Measurements from ENCODE around the gene PTPRN2. TPM values are rescaled to one million over a fixed set of nuclear protein-coding genes. Genes with fewer than 3 reads are reported as not detected.

Gene PTPRN2
- total and polyA plus RNA-seq, 2 donors (not counting 3 experiments of a cell fraction or from before 2014, with no cell fraction given) = 0.62 to 0.88 TPM

DNA sequence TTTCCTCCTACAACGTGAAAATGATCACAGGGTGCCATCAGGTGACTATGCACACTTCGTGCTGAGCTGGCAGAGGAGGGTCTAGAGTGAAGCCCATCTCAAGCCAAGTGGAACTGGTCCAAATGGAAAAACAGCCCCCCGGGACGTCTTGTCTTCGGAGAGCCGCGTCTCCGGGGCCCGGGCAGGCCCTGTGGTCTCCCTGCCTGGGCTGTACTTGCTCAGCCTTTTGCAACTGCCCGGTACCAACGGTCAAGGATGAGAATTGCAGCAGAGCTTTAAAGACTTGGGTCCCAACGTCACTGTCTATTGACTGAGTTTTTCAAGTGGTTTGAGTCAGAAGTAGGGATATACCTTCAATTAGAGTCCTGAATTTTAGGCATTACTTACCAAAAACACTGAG is 315.5 kb downstream of the PTPRN2 start:
- no peaks in the 10 kb centered on the region for H4K20me1 ChIP-seq (replicated peaks; ENCODE audit: control insufficient read depth, extremely low read depth, insufficient read depth, low read length)
- no peak overlapping the region for H3K4me3 ChIP-seq (replicated peaks in 1 of 3; ENCODE audit: insufficient read depth in 1 of 3, low read depth in 1 of 3, low read length in 3 of 3)
- ChIA-PET CTCF (no interaction called here), POLR2A (no interaction called here)
- H3K9me1 ChIP-seq (replicated peaks; ENCODE audit: control insufficient read depth, extremely low read depth, insufficient read depth, low read length) = no peaks in the 10 kb centered on the region
- H2AFZ ChIP-seq (ENCODE audit: low read depth, low read length) = no peak overlapping the region
- no peak overlapping the region for H3K4me2 ChIP-seq (ENCODE audit: insufficient read depth, low read length)
- BruUV-seq (replicated peaks) = no TSS peak
- H3K9me3 ChIP-seq (replicated peaks; ENCODE audit: control insufficient read depth, insufficient read depth, low read length) = peaks cover 8% of the 10 kb centered on the region
- no peaks in the 10 kb centered on the region for H3K79me2 ChIP-seq (ENCODE audit: control insufficient read depth, insufficient read depth, low read length)
- DNase-seq (ENCODE audit: low read depth, low spot score) = no peak
- dilution Hi-C loops (cut with MboI; ENCODE audit: extremely low pct_ligation_motif_present, low sequenced_read_pairs) (no loop called here), intact Hi-C loops (cut with micrococcal nuclease) (no loop called here)
- FAIRE-seq = no peak
- H3K4me1 ChIP-seq (ENCODE audit: control insufficient read depth, extremely low read depth, insufficient read depth, low read length) = no peaks in the 10 kb centered on the region
- no peak overlapping the region for H3K27ac ChIP-seq (ENCODE audit: insufficient read depth, low read depth, low read length)
- no peaks in the 10 kb centered on the region for H3K27me3 ChIP-seq (ENCODE audit: control insufficient read depth in 2 of 2, insufficient read depth in 2 of 2, low read length in 2 of 2)
- H3K9ac ChIP-seq (replicated peaks; ENCODE audit: extremely low read depth, insufficient read depth, low read length) = no peak overlapping the region
- TF ChIP-seq POLR2AphosphoS5 (IDR thresholded peaks at IDR 0.05; ENCODE audit: insufficient read depth, low read depth, low read length) (no peak), POLR2A (IDR thresholded peaks at IDR 0.05; ENCODE audit: low read depth, low read length) (no peak)
- no peaks in the 10 kb centered on the region for H3K36me3 ChIP-seq (ENCODE audit: control insufficient read depth in 2 of 2, extremely low read depth in 1 of 2, insufficient read depth in 2 of 2, low read length in 2 of 2)

DNA sequence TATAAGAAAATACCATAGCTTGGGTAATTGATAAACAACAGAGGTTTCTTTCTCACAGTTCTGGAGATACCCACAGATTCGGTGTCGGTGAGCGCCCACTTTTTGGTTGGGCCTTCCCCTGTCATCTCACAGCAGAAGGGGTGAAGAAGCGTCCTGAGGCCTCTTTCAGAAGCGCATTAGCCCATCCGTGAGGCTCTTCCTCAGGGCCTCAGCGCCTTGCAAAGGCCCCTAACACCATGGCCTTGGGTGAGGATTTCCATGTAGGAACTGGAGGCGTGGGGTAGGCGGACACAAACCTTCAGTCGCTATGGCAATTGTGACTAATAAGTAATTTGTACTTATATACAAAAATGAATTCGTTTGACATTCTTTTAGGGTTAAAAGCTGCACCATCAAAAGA is 316.0 kb downstream of the PTPRN2 start:
- Histone ChIP-seq H4K20me1 (replicated peaks; ENCODE audit: control insufficient read depth, extremely low read depth, insufficient read depth, low read length) (no peaks in the 10 kb centered on the region), H3K9me1 (replicated peaks; ENCODE audit: control insufficient read depth, extremely low read depth, insufficient read depth, low read length) (no peaks in the 10 kb centered on the region), H2AFZ (ENCODE audit: low read depth, low read length) (no peak overlapping the region), H3K36me3 (ENCODE audit: control insufficient read depth in 2 of 2, extremely low read depth in 1 of 2, insufficient read depth in 2 of 2, low read length in 2 of 2) (no peaks in the 10 kb centered on the region), H3K79me2 (ENCODE audit: control insufficient read depth, insufficient read depth, low read length) (no peaks in the 10 kb centered on the region), H3K27ac (ENCODE audit: insufficient read depth, low read depth, low read length) (no peak overlapping the region), H3K27me3 (ENCODE audit: control insufficient read depth in 2 of 2, insufficient read depth in 2 of 2, low read length in 2 of 2) (no peaks in the 10 kb centered on the region), H3K9ac (replicated peaks; ENCODE audit: extremely low read depth, insufficient read depth, low read length) (no peak overlapping the region), H3K4me1 (ENCODE audit: control insufficient read depth, extremely low read depth, insufficient read depth, low read length) (no peaks in the 10 kb centered on the region), H3K9me3 (replicated peaks; ENCODE audit: control insufficient read depth, insufficient read depth, low read length) (peaks cover 3% of the 10 kb centered on the region), H3K4me2 (ENCODE audit: insufficient read depth, low read length) (no peak overlapping the region), H3K4me3 (replicated peaks in 1 of 3; ENCODE audit: insufficient read depth in 1 of 3, low read depth in 1 of 3, low read length in 3 of 3) (no peak overlapping the region)
- TF ChIP-seq EZH2 (IDR thresholded peaks at IDR 0.05; ENCODE audit: borderline replicate concordance, low read depth, low read length, severe bottlenecking) (no peak), POLR2A (IDR thresholded peaks at IDR 0.05; ENCODE audit: low read depth, low read length) (no peak), POLR2AphosphoS5 (IDR thresholded peaks at IDR 0.05; ENCODE audit: insufficient read depth, low read depth, low read length) (no peak), GATA2 (IDR thresholded peaks at IDR 0.05; ENCODE audit: insufficient read depth, insufficient read length, low read depth, low read length) (no peak), JUN (IDR thresholded peaks at IDR 0.05; ENCODE audit: borderline replicate concordance, insufficient read depth, insufficient read length, low read depth) (no peak), MYC (IDR thresholded peaks at IDR 0.05; ENCODE audit: low read depth, low read length) (no peak), FOS (IDR thresholded peaks at IDR 0.05; ENCODE audit: borderline replicate concordance, insufficient read depth, low read length) (no peak), MAX (IDR thresholded peaks at IDR 0.05; ENCODE audit: insufficient read depth, insufficient read length) (no peak)
- TF ChIP-seq, protein P1, sequence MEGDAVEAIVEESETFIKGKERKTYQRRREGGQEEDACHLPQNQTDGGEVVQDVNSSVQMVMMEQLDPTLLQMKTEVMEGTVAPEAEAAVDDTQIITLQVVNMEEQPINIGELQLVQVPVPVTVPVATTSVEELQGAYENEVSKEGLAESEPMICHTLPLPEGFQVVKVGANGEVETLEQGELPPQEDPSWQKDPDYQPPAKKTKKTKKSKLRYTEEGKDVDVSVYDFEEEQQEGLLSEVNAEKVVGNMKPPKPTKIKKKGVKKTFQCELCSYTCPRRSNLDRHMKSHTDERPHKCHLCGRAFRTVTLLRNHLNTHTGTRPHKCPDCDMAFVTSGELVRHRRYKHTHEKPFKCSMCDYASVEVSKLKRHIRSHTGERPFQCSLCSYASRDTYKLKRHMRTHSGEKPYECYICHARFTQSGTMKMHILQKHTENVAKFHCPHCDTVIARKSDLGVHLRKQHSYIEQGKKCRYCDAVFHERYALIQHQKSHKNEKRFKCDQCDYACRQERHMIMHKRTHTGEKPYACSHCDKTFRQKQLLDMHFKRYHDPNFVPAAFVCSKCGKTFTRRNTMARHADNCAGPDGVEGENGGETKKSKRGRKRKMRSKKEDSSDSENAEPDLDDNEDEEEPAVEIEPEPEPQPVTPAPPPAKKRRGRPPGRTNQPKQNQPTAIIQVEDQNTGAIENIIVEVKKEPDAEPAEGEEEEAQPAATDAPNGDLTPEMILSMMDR (IDR thresholded peaks at IDR 0.05; ENCODE audit: extremely low read depth in 1 of 2, insufficient read depth in 1 of 2, low read depth in 1 of 2, low read length in 2 of 2) = no peak
- ChIA-PET CTCF (no interaction called here), POLR2A (no interaction called here)
- intact Hi-C loops (cut with micrococcal nuclease) = no loop called here
- FAIRE-seq (no peak), DNase-seq (ENCODE audit: low read depth, low spot score) (no peak)
- dilution Hi-C loops (cut with MboI; ENCODE audit: extremely low pct_ligation_motif_present, low sequenced_read_pairs) = no loop called here
- BruUV-seq (replicated peaks) = no TSS peak

All from endothelial cell of umbilical vein (primary cell).